ENCODE measurements around the gene PTPRG. TPM values are rescaled to one million over a fixed set of nuclear protein-coding genes. Genes with fewer than 3 reads are reported as not detected.
A peak's percentile ranks its signal among the peaks of the same experiment; 100 is the strongest.

Gene PTPRG
- total RNA-seq, 1 experiment from 2014 or later: 69.3 TPM

- H2BK120ac ChIP-seq (ENCODE audit: low read depth, low read length, poor library complexity, severe bottlenecking): no peak overlapping the region
- no peak overlapping the region for H3K4me2 ChIP-seq (ENCODE audit: insufficient read depth, insufficient read length, low read length)
- no peak overlapping the region for H2AK5ac ChIP-seq (ENCODE audit: insufficient read length, low read length)
- no peak overlapping the region for H3K14ac ChIP-seq (ENCODE audit: insufficient read depth, low read length)
- no peaks in the 10 kb centered on the region for H3K27me3 Mint-ChIP-seq (ENCODE audit: low read depth)
- H2BK5ac ChIP-seq (ENCODE audit: insufficient read length, low read length): no peak overlapping the region
- no peak for DNase-seq
- H3K27me3 ChIP-seq (ENCODE audit: insufficient read depth, low read length): no peaks in the 10 kb centered on the region
- H3K9me3 Mint-ChIP-seq: no peaks in the 10 kb centered on the region
- H3K18ac ChIP-seq (ENCODE audit: insufficient read length, low read depth, low read length): no peak overlapping the region
- no peak overlapping the region for H3K27ac ChIP-seq (ENCODE audit: insufficient read length, low read depth, low read length)
- H3K4me1 ChIP-seq (ENCODE audit: insufficient read depth, low read length): peaks cover 2% of the 10 kb centered on the region; the same call in 1 of the 2 replicates
- H3K36me3 Mint-ChIP-seq (ENCODE audit: insufficient read depth in 1 of 3, low read depth in 3 of 3): peaks cover 0 to 5% (median 0%) of the 10 kb centered on the region in 3 experiments; a peak in 5 of 7 replicates
- no peak overlapping the region for H4K8ac ChIP-seq (replicated peaks; ENCODE audit: insufficient read length, low read depth, low read length)
- no peak overlapping the region for H3K23ac ChIP-seq (ENCODE audit: insufficient read length, low read depth, low read length)
- no peak overlapping the region for H2AFZ ChIP-seq (ENCODE audit: low read length)
- H3K4me1 Mint-ChIP-seq: peaks cover 38 to 43% of the 10 kb centered on the region in 2 experiments
- no peak overlapping the region for H2BK20ac ChIP-seq (ENCODE audit: low read depth, low read length, poor library complexity, severe bottlenecking)
- H3K9ac ChIP-seq (ENCODE audit: extremely low read depth, insufficient read length, low read length): no peak overlapping the region
- H3K4me3 Mint-ChIP-seq: no peak overlapping the region
- H3K56ac ChIP-seq (ENCODE audit: insufficient read length, low read depth, low read length): no peak overlapping the region
- H4K20me1 ChIP-seq (ENCODE audit: control insufficient read depth, insufficient read depth, insufficient read length): no peaks in the 10 kb centered on the region
- no peak overlapping the region for H3T11ph ChIP-seq (ENCODE audit: low read length)
- H3K4ac ChIP-seq (ENCODE audit: low read depth, low read length): no peak overlapping the region
- no peak overlapping the region for H2BK12ac ChIP-seq (ENCODE audit: insufficient read length, low read depth, low read length)
- peak overlapping the region in 2 of 3 experiments; percentile 30 to 56; a peak in 3 of 7 replicates for H3K27ac Mint-ChIP-seq
- TF ChIP-seq CTCF (conservative IDR thresholded peaks at IDR 0.05): no peak
- no peaks in the 10 kb centered on the region for H3K79me2 ChIP-seq (ENCODE audit: insufficient read depth, low read length)
- no peaks in the 10 kb centered on the region for H3K79me1 ChIP-seq (ENCODE audit: insufficient read depth, low read depth, low read length, poor library complexity, severe bottlenecking)
- H4K5ac ChIP-seq (ENCODE audit: insufficient read length, low read depth, low read length): no peak overlapping the region
- no peaks in the 10 kb centered on the region for H3K9me3 ChIP-seq (ENCODE audit: control insufficient read depth, low read depth, low read length)
- WGBS (ENCODE audit: extremely low coverage, insufficient read length, low lambda C conversion rate): no CpG with 5 or more reads among the region's 1 CpG
- H4K91ac ChIP-seq (ENCODE audit: insufficient read length, low read depth, low read length): no peak overlapping the region
- no peaks in the 10 kb centered on the region for H3K23me2 ChIP-seq (ENCODE audit: insufficient read length, low read depth, low read length, poor library complexity, severe bottlenecking)
- H2BK15ac ChIP-seq (ENCODE audit: low read depth, low read length): no peak overlapping the region
Measured at GRCh38 chr3:62248734-62249483, 687.5 kb downstream of the PTPRG start.
